HG02870 (cell line): ENCODE data around the gene RTKN.
"Not testable (repeated sequence)": the region's sequence is repeated elsewhere in the genome, so short reads cannot be mapped to it uniquely, and the experiment has no call there.

ENCODE experiments used
- ATAC-seq: cut with Tn5 transposase; IDR thresholded peaks from one replicate; pipeline ENCODE4 v1.9.1; 2021; ENCODE audit warnings: mild to moderate bottlenecking, moderate library complexity; ENCODE audit not compliant: unreplicated experiment

RTKN gene

DNA sequence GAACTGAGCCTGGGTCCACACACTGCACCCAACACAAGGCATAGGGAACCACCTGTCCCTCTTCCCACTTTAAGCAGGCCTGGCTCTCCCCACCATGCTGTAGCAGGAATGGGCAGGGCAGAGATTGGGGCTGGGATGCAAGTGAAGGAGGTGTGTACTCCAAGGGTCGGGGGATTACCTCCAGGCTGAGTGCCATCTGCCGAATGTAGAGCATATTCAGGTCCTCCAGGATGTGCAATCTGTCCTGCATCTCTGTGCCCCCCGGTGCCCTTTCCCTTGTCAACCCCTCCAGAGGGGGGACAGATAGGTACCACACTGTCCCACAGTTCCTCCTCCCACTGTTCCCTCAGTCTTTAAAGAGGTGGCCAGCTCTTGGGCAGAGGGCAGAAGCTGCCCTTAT lies 2.4 kb downstream of the RTKN start:
- no peak for ATAC-seq

DNA sequence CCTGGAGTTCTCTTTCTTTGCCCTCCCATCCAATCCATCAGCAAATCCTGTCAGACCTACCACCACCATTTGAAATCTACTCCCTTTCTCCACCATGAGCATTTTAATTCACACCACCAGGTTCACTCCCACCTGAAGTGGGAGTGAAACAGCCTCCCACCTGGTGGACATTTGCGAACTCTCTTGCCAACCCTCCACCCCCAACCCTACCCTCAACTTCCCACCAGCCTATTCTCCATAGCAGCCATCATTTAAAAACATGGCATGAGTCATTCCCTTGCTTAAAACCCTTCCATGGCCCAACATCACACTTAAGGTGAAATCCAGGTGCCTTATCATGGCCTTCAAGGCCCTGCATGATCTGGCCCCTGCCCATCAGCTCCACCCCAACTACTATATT lies 3.5 kb downstream of the RTKN start:
- ATAC-seq = no peak

DNA sequence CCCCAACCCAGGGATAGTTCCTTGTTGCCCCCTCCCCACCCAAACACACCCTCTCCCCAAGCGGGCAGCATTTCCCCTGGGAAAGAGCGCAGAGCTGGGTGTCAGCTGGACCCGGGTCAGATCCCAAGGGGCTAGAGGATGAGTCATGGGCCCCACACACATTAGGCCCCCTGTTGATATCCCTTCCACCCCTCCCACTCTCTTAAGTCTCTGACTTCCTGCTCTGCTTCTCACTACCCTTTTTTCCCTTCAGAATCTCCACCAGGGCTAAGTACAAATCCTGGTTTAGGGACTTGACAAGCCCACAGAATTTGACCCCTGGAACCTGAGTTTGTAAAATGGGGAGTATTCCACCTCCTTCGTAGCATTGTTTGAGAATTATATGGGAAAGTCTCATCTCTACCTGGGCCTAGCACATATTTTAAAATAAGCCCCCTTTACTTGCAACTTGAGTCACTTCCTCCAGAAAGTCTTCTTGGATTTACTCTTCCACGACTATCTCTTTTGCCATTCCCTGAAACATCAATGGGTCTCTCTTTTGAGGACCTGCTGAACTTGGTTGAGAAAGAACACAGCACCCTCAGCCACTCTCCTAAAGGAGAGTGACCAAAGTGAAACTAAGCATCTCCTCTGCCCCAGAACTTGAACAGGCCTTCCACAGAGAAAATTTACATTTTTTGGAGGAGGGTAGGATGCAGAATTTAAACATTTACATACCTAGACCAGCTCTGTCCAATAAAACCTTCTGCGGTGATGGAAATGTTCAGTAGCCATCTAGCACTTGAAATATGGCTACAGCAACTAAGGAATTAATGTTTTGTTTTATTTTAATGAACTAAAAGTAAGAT lies 4.7 kb downstream of the RTKN start:
- no peak for ATAC-seq

DNA sequence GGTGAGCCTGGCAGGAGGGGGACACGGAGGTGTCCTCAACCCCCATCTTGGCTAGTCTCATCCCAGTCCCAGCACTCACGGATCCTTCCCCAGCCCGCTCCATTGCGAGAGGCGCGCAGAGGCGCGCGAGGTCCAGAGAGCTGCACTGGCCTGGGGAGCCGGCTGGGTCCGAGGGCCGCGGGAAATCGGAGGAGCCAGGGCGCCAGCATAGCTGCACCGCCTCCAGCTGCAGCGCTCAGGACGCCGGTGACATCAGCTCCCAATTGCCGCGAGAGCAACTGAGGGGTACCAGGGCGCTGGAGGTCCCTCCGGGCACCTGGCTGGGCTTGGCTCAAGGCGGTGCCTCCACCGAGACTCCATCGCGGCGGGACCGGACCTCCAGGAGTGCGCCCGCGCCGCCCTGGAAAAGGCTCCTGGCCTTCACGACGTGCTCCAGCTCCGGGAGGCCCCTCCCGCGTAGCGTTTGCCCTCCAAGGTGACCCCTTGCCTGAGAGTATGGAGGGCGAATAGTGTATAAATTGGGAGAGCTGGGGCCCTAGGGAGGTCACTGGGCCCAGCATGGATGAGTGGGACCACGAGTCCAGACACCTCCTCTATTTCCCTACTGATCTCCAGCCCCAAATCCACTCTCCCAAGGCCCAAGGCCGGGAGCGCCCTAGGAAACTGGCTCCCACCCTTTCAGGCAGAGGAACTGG lies 5.5 kb downstream of the RTKN start:
- no peak for ATAC-seq

DNA sequence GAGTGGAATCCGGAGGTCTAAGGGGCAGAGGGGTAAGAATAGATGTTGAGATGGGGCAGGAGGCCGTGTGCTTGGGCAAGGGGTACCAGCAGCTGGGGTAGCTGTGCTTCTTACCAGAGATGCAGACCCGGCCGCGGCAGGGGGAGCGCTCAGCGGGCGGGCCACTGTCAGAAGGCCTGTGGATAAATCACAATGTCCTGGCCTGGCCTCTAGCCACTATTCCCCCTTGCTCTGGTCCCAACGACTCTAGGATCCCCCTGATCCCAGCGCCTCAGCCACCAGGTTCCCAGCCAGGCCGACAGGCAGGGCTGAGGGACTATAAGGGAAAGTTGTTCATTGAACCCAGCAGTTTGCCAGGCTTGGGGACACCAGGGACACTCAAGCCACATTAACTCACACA lies 11.2 kb downstream of the RTKN start:
- no peak for ATAC-seq

DNA sequence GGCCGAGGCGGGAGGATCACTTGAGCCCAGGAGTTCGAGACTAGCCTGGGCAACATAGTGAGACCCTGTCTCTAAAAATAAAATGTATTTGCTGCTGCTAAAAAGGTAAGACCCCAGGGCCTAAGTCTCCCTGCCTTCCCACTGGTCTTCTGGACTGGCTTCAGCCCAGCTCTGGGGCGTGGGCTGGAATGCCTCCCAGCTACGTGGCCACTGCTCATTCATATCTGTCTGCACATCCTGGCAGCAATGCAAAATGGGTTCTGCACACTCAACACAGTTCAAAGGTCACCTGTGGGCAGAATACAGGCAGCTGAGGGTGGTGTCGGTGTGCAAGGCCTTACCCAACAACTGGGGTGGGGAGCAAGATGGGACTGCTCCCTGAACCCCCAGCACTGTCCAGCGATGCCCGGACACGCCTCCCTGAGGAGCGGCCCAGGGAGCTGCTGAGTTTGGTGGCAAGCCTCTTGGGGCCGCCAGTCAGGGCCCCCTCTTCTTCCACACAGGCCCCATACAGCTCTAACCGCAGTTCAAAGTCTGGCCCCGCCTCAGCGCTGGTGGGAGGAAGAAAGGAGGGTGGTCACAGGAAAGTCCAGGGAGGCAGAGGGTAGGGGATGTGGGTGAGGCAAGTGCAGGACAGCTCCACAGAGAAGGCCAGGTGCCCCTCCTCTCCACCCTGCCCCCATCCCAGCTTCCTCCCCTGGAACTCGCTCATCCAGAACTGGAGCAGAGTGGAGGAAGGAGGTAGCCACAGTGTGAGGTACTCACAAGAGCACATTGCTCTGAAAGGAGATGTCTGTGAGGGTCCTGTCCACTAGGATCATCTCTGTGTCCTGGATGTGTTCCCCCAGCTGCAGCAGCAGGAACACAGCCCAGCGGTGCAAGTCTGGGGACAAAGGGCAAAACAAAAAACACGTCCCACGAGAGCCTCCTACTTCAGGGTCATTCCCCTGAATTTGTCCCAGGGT lies 12.0 kb downstream of the RTKN start:
- no peak for ATAC-seq

DNA sequence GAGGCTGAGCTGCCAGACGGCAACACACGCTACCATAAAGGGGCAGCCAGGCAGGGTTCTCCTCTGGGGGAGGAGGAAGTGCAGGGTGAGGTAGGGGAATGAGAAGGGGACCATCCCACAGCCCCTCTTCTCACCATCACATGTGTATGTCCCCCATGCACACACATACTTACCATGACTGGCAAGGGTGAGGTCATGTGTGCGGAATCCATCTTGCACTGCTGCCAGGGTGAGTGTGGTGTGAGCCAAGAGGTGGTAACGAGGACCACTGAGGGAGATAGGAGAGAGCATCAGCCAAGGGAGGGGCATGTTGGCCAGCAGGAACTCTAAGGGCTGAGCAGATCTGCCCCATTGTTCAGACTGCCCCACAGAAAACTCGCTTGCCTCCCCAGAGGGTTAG lies 13.1 kb downstream of the RTKN start:
- no peak for ATAC-seq

DNA sequence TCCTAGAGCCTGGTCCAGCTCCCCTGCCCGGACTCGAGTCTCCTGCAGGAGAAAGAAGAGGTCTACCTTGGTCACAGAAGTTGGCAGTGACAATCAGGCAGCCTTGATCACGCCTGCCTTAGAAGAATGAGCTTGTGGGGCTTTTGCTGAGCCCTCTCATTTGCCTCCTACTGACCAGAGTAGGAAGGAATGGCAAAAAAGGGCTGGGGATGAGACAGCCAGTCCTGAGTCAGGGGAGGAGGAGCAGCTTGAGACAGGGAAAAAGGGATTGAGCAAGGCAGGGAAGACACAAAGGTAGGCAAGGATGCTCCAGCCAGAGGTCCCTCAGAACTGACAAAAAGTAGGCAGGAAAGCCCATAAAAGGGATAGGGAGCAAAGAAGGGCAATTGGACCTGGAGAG lies 14.2 kb downstream of the RTKN start:
- no peak for ATAC-seq

DNA sequence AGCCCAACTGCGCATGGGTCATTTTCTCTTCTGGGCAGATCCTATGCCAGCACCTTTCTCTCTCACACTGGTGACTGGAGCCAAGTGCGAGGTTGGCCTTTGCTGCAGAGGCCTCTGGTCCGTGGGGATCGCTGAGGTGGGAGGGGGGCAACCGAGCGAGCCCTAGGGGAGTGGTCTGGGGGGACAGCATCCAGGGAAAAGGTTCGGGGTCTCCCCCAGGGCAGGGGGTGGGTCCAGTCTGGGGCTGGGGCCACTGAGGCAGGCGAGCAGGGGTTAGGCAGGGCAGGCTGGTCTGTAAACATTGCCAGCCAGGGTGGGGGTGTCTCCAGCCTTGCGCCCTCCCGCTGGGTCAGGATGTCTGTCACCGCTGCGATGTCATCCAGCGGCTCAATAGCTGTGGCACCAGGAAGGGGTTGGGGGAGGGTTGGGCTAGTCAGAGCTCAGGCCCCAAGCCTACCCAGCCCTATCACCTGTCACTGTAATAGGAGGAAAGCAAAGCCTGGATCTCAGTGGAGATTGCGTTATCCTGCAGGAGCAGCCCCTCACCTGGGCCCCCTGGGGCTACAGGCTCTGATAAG lies 15.5 kb downstream of the RTKN start:
- ATAC-seq = no peak

DNA sequence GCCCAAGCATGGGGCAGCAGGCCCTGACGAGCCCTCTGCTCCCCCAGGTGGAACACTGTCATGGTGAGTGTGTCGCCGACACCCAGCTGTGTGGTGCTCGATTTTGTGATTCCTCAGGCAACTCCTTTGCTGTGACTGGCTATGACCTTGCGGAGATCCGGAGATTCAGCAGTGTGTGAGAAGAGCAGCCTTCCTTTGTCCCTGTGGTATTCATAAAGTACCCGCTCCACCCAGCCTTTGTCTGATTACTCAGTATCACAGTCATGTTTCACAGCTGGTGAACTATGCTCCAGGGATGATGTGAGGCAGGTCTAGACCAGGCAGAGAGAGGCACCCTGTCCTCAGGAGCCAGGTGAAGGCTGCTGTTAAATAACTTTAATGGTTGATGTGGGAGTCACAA lies 16.2 kb downstream of the RTKN start:
- ATAC-seq = no peak

DNA sequence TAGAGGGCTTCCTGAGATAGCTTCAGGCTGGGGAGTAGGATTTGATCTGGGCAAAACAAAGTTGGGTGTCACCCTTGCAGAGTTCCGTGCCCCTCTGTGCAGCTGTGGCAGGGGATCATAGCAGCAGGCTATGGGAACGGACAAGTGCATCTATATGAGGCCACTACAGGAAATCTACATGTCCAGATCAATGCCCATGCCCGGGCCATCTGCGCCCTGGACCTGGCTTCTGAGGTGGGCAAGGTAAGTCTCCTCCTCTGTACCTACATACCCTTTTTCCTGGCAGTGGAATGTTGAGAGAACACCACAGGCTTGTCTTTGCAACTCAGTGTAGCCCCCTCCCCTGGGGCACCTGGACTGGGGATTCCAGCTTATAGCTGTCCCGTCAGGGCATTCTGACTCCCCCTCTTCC lies 16.7 kb downstream of the RTKN start:
- no peak for ATAC-seq

DNA sequence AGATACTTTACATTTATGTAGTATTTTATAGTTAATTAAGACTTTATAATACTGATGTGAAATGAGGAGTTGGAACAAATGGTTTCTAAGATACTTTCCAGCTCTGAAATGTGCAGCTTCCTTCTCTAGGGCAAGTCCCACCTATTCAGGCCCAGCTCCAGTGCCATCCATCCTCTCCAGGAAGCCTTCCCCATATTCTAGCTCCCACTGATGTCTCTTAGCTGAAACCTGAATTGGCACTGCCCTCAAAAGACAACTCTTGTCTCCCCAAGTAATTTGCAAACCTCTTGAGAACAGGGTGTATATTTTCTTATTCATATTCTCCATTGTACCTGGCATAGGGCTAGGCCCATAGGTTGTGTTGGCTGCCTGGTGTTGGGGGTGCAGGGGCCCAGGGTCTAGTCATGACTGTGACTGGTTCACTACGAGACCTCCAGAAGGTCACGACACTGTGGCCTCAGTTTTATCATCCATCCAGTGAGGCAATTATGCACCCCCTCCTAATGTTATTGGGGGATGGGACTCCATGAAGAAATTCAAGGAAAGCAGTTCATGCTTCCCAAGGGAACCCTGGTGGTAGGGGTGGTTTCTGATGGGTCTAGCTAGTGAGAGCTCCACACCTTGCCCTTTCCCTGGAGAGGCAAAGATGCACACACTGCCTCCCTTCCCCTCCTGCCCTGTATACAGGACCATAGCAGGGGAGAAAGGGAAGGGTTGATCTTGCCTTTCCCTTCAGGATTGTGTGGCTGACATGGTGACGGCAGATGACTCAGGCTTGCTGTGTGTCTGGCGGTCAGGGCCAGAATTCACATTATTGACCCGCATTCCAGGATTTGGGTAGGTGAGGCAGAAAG lies 17.4 kb downstream of the RTKN start:
- no peak for ATAC-seq

DNA sequence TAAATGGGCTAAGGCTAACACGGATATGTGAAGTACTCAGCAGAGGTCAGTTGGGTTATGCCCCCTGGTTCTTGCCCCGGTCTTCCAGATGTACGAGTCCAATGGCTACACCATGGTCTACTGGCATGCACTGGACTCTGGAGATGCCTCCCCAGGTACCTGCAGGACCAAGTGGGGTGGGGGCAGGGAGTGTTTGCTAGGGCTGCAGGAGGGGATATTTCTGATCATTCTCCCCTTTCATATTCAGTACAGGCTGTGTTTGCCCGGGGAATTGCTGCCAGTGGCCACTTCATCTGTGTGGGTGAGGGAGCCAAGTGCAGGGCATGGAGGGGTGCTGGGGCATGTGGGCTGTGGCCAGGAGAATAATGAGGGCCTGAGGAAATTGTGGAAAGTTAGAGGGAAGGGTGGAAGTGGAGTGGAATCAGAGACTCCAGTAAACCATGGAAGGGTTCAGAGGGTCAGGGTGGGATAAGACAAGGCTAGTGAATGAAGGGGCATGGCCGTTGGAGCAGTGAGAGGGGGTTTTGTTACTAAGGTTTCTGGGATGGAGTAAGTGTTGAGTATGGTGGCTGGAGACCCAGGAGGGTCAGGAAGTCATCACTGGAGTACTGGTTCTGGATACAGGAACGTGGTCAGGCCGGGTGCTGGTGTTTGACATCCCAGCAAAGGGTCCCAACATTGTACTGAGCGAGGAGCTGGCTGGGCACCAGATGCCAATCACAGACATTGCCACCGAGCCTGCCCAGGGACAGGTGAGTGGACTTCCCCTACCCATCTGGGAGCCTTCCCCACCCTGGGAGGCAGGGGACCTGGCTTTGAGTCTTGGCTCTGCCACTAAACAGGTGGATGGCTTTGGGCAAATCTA lies 18.3 kb downstream of the RTKN start:
- no peak for ATAC-seq

DNA sequence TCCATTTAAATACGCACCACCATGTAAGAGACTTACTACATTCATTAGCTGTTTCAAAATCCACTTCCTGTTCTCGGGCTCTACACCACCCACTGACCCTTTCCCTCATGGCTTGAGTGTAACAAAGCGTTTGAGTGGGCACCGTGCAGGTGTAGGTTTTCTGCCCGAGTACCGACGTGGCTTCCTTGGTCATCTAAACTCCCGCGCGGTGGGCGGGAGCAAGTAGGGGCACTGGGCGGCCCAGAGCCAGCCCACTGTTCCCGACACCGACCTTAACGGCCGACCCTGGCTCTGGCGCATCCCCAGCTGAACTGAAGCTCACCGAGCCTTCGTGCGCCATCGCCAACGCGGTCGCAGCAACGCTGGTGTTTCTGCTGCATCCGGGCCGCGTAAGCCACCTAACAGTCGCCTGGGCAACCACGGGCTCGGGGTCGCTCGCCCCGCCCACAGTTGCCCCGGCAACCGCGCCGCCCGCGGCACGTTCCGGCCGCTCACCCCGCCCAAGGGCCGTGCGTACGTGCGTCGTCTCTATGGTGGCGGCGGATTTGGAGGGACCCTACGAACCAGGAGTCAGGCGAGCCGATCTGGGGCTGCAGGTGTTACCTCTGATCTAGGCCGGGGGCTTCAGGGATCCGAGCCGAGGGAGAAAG lies 20.4 kb downstream of the RTKN start, which contains the start of the genes C2orf81 and WDR54:
TSS of gene C2orf81 (minus strand) at position 399 of the 650 bp plus-strand sequence. CDS start at position 340, 59 bp downstream.
TSS of gene WDR54 (plus strand) at position 510 of the 650 bp plus-strand sequence. CDS start 424 bp downstream, outside the sequence.
- ATAC-seq = peak; percentile 92

DNA sequence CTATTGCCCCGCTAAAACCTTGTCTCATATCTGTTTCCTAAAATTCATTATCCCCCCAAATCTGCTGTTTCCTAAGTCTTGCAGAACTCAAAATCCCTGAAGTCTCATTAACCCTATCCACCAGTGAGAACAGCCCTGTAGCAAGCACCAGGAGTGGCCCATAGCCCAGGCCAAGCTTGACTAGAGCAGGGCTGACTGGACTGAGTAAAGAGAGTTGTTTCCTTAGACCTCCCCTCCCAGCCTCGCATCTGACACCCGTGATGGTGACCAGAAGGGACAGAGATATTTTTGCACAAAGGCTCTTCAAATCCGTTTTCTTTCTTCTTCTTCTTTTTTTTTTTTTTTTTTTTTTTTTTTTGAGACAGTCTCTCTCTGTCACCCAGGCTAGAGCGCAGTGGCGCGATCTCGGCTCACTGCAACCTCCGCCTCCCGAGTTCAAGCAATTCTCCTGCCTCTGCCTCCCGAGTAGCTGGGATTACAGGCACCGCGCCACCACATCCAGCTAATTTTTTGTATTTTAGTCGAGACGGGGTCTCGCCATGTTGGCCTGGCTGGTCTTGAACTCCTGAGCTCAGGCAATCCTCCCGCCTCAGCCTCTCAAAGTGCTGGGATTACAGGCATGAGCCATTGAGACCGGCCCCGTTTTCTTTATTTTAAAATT lies 21.2 kb downstream of the RTKN start:
- ATAC-seq = not testable (repeated sequence)

DNA sequence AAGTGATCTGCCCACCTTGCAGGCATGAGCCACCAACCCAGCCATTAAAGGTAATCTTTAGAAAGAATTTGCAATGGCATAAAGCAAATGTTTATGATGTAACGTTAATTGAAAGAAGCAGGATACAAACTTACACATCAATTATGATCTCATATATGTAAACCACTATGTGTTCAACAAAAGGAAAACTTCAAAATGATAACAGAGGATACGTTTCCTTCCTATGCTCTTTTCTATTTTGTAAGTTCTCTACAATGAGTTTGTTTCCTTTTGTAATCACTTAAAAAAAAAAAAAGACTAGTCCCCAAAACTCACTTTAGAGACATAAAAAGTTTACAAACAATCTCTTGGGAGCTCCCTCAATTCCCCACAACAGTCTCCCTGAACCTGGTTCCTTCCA lies 21.7 kb downstream of the RTKN start:
- ATAC-seq = no peak

DNA sequence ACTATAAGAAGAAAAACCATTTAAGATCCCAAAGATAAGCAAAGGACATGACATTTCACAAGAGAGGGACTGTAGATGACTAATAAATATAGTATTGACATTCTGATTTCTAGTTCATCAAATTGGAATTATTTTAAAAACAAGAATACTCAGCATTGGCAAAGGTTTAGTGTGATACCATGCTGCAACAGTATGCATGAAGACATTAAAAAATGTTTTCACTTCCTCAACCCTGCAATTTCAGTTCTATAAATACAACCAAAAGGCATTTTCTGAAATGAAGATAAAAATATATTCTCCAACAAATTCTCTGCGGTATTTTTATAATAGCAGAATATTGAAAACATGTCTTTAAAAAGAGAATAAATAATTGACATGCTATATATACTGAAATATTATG lies 22.4 kb downstream of the RTKN start:
- no peak for ATAC-seq

DNA sequence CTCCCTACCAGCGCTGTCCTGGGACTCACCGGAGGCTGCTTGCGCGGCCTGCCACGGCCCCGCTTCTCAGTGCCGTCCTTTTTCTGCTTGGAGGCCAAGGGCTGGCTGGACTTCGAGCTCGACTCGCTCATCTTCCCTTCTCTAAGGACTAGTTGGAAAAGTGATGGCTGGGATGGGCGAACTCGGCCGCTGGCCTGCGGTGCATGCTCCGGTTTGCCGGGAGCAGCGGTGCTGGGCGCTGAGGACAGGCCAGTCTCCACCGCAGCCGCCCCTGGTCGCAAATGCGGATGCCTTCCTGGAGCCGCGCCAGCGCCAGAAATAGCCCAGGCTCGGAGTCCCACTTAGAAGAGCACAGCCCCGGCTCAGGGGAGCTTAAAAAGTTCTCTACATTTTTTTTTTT lies 23.4 kb downstream of the RTKN start:
- no peak for ATAC-seq
